OCI-M2 (cell line): ENCODE data around the gene ANAPC10.

Experiments
- DNase-seq: peaks from one replicate; lab custom pipeline; 2025; ENCODE audit not compliant: unreplicated experiment; lab: John Stamatoyannopoulos, UW

Gene ANAPC10

DNA sequence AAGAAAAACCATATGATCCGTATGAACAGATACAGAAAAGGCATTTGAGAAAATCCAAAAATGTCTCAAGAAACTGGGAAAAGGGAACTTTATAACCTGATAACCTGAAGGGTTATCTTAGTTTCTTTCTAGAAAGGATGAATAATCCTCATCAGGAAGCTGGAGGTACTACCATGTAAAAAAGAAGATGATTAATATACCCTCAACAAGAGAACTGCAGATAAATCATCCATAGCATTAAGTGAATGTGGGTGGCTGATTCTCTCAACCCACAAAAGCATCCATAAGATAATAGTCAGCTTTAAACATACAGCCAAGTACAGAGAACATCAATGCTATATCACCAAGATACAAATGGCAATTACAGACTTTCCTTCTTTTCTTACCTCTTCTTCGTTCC lies 26.4 kb downstream of the ANAPC10 start:
- DNase-seq, result no peak

- no peak for DNase-seq
These were observed 28.6 kb downstream of the ANAPC10 start for GRCh38 chr4:145069361-145069760.

- DNase-seq, result no peak
These were observed 31.9 kb downstream of the ANAPC10 start for GRCh38 chr4:145066063-145066501.

- no peak for DNase-seq
These were observed 36.6 kb downstream of the ANAPC10 start for GRCh38 chr4:145061318-145061920.

DNA sequence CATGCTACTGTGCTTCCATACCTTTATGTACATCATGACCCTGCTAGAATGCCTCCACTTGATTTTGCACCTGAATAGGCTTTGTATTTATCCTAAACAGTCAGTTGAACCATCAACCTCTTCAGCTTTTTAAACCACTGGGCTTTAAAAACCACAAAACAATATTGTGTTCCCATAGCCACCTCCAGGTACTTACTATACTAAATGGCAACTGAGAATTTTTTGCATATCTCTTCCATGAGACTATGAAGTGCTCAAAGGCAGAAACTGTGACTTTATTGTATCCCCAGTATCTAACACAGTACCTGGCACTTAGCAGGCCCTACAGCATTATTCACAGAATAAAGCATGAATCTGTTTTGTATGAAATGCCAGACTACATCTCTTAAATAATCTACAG lies 39.7 kb downstream of the ANAPC10 start:
- no peak for DNase-seq

DNA sequence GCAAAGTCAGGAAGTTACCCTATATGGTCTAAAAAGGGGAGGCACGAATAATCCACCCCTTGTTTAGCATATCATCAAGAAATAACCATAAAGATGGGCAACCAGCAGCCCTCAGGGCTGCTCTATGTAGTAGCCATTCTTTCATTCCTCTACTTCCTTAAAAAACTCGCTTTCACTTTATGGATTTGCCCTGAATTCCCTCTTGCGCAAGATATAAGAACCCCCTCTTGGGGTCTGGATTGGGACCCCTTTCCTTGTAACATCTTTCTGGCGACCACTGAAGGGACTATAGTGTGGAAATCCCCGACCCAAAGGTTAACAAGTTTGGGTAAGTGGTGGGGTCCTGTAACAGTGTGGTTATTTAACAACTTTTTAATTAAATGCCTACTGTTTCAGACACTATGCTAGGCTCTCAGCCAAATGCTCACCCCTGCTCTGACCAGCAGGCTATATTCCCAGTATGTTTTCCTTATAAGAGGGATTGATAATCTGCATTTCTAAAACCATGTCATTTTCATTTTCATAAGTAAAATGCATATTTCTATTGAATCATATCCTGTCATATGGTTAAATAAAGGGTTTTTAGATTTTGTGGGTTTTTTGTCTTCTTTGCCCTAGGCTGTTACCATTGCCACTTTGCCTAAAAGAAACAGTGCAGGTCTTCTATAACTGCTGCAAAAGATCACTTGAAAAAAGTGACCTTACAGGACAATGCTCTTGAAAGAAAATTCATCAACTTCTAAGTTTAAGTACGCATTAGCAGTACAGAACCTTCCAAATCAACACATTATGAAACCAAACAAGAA lies 41.5 kb downstream of the ANAPC10 start:
- no peak for DNase-seq

DNA sequence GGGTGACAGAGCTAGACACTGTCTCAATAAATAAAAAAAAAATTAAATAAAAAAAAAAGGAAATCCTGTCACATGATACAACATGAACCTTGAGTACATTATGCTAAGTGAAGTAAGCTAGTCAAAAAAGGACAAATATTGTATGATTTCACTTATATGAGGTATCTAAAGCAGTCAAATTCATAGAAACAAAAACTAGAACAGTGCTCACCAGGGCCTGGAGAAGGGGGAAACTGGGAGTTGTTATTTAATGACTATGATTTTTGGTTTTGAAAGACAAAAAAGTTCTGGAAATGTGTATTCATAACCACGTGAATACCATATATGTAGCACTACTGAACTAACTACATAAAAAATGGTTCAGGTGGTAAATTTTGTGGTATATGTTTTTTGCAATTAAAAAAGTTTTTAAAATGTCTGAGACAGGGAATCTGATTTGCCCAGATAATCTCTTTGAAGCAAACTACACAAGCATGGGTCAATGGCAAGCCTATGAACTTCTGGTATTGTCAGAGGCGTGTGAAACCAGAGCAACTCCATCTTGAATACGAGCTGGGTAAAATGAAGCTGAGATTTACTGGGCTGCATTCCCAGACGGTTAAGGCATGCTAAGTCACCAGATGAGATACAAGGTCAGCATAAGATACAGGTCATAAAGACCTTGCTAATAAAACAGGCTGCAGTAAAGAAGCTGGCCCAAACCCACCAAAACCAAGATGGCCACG lies 42.3 kb downstream of the ANAPC10 start:
- no peak for DNase-seq

DNA sequence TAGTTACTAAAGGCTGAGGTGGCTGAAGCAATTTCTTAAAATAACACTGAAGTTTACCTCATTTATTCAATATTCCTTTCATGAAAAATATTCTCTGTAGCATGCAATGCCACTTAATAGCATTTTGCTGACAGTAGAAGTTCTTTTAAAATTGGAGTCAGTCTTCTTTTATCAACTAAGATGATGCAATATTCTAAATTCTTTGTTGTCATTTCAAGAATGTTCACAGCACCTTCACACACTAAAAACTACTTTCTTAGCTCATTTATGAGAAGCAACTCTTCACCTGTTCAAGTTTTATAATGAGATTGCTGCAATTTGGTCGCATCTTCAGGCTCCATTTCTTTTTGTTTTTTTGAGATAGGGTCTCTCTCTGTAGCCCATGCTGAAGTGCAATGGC lies 48.8 kb downstream of the ANAPC10 start:
- DNase-seq, result no peak

DNA sequence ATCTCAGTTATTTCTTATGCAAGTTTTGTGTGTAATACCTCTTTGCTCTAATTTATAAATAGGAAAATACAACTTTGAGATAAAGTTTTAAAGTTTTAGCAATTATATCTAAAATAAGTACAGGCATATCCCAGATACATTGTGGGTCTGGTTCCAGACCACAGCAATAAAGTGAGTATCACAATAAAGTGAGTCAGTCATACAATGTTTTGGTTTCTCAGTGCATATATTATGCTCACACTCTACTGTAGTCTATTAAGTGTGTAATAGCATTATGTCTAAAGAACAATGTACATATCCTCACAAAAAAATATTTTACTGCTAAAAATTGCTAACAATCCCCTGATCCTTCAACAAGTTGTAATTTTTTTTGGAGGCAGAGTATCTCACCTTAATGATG lies 49.2 kb downstream of the ANAPC10 start:
- DNase-seq, result no peak

- no peak for DNase-seq
These were observed 50.8 kb downstream of the ANAPC10 start for GRCh38 chr4:145047151-145047550.

GRCh38 chr4:145045180-145045579 lies 52.8 kb downstream of the ANAPC10 start:
- no peak for DNase-seq

DNA sequence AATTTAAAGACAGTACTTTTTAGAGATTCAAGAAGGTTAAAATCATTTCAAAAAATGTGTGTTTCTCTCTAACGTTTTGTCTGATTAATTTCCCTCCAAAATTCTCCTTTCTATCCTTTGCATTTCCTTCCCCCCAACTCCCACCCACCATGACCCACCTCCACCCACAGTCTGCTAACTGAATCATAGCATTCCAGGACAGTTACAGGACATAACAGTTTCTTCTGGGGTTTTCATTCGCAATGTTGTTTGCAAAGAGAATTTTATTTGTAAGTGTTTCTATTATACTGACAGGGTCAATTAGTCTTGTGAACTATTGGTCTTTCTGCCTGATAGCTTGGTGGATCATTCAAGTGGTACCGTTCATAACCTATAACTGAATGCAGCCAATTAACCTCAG lies 53.7 kb downstream of the ANAPC10 start:
- DNase-seq, result no peak

DNA sequence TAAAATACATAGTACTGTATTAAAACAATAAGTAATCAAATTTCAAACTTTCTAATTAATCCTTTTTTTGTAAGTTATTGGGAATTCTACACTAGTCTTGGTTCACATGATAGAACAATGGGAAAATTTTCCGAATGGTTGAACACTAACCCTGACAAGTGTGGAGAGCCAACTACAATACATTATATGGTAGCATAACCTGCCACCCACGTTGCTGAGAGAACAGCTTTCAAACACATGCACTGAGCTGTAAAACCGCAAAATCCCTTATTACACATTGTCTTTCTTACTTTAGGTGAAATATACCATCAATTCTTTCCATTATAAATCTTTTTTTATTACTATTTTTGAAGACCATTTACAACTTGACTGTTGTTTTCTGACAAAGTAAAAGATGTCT lies 54.7 kb downstream of the ANAPC10 start:
- no peak for DNase-seq

- DNase-seq, result no peak
These were observed 55.3 kb downstream of the ANAPC10 start for GRCh38 chr4:145042601-145043285.

- no peak for DNase-seq
These were observed 56.6 kb downstream of the ANAPC10 start for GRCh38 chr4:145041378-145041777.

GRCh38 chr4:145035494-145036136 lies 62.4 kb downstream of the ANAPC10 start:
- DNase-seq, result no peak

DNA sequence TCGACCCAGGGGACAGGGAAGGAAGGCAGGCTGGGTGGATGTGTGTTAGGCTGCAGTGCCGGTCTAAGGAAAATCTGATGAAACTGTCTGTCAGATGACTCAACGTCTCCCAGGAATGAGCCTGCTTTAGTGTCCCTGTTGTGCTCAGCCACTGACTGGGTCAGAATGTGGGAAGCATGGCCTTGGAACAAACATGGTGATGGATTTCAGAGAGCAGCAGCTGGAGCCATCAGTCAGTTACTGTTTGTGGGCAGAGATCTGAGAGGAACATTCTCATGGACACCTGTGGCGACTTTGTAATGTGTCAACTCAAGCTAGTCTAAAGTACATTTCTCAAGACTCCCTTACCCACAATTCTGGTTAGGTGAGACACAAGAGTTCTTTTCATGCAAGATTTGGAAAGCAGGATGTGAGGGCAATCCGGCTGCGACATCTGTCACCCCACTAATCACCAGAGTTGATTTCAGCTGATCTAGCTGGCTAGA lies 63.2 kb downstream of the ANAPC10 start:
- DNase-seq, result no peak

DNA sequence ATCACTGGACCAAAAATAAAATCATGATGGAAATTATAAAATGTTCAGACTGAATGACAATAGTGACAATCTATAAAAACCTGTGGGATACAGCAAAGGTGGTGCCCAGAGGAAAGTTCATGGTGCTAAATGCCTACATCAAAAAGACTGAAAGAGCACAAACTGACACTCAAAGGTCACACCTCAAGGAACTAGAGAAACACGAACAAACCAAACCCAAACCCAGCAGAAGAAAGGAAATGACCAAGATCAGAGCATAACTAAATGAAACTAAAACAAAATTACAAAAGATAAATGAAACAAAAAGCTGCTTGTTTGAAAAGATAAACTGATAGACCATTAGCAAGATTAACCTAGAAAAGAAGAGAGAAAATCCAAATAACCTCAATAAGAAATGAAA lies 78.7 kb downstream of the ANAPC10 start:
- no peak for DNase-seq

GRCh38 chr4:145014365-145014764 lies 83.6 kb downstream of the ANAPC10 start:
- no peak for DNase-seq

DNA sequence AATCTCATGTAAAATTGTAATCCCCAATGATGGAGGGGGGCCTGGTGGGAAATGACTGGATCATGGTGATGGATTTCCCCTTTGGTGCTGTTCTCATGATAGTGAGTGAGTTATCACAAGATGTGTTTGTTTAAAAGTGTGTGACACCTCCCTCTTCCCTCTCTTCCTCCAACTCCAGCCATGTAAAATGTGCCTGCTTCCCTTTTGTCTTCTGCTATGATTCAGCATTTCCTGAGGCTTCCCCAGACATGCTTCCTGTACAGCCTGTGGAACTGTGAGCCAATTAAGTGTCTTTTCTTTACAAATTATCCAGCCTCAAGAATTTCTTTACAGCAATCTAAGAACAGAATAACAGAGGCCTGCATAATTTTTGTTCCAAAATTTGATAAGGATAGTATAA lies 85.2 kb downstream of the ANAPC10 start:
- DNase-seq, result no peak

DNA sequence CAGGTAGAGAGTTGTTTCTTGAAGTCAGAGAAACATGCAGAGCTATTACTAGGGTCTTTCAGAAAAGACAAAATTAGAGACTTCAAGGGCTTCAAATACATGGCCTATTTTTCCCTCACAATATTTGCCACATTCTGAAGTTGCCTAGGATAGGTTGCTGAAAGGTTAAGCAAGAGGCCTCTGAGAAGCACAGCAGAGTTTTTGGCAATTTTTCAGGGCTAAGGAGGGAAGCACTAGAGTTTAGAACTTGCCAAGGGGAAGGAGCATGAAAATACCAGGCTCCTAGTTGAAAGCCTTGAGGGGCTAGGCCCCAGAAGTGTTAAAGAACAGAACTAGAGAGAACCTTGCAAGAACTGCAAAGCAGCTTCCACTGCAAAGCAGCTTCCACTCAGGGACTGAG lies 86.4 kb downstream of the ANAPC10 start:
- DNase-seq, result no peak
